ENCODE results near the gene GRIN2C. TPM values are rescaled to one million over a fixed set of nuclear protein-coding genes. Genes with fewer than 3 reads are reported as not detected.

Gene GRIN2C
- total RNA-seq, 1 donor from 2014 or later, result 0.57 TPM

DNA sequence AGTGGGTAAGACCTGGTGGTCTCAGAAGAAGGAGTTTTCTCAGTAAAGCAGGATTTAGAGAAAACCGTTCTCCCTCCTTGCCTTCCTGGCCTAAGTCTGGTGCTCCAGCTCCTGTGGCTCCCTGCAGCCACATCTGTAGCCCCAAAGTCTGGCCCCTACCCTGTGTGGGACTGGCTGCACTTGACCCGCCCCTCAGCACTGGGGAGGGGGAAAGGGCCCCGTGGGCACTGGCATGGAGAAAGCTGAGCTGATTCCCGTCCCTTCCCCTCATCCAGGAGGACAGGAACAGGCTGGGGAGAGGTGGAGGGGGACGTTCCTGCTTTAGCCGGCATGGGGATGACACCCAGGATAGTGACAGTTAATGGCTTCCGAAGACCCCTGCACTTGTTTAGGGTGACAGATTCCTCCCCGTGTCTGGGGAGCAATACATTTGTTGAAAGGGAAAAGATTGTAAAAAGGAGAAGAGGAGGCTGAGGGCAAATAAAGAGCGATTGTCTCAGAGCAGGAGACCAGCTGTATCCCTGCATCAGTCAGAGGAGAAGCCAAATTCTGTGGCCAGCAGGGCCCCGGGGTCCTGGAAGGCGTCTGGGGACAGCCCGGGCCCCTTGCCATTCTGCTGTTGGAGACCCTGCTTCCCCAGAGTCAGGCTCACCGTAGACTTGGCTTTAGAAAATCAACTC is 37.9 kb downstream of the GRIN2C start:
- TF ChIP-seq, protein P1, sequence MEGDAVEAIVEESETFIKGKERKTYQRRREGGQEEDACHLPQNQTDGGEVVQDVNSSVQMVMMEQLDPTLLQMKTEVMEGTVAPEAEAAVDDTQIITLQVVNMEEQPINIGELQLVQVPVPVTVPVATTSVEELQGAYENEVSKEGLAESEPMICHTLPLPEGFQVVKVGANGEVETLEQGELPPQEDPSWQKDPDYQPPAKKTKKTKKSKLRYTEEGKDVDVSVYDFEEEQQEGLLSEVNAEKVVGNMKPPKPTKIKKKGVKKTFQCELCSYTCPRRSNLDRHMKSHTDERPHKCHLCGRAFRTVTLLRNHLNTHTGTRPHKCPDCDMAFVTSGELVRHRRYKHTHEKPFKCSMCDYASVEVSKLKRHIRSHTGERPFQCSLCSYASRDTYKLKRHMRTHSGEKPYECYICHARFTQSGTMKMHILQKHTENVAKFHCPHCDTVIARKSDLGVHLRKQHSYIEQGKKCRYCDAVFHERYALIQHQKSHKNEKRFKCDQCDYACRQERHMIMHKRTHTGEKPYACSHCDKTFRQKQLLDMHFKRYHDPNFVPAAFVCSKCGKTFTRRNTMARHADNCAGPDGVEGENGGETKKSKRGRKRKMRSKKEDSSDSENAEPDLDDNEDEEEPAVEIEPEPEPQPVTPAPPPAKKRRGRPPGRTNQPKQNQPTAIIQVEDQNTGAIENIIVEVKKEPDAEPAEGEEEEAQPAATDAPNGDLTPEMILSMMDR (IDR thresholded peaks at IDR 0.05; ENCODE audit: unreplicated experiment), result no peak
- H3K4me3 Mint-ChIP-seq (ENCODE audit: low read depth), result no peak overlapping the region
- no peaks in the 10 kb centered on the region for H3K9me3 Mint-ChIP-seq (ENCODE audit: low read depth)
- no peaks in the 10 kb centered on the region for H3K36me3 Mint-ChIP-seq (ENCODE audit: insufficient read depth)
- no peaks in the 10 kb centered on the region for H3K27me3 Mint-ChIP-seq
- H3K4me1 Mint-ChIP-seq (ENCODE audit: low read depth), result no peaks in the 10 kb centered on the region
- no peak for DNase-seq (ENCODE audit: low spot score, unreplicated experiment)
- H3K27ac Mint-ChIP-seq, result no peak overlapping the region

DNA sequence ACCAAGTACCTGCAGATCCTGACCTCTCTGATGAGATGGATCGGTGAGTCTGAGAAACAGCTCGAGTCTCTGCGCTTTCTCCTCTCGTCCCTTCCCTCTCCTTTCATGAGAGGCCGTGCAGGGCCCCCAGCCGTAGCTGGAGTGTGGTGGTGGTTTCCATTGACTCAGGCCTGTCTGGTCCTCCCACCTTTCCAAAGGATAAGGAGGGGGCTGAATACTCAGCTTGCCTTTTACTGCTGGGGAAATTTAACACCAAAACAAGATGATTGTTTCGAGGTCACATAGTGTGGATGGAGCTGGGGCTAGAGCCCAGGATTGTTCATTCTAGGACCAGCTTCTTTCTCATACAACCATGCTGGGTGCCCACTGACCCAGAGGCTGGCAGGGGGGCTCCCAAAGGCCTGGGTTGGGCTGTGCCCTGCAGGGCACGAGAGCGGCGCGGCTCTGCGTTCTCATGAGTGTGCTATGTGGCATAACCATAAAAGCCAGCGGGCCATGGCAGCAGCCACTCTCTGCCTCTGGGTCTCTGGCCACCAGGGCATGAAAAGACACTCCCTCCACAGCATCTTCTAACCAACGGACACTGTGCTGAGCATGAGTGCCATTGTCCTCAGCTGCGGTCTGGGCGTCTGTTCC is 39.8 kb downstream of the GRIN2C start:
- H3K4me1 Mint-ChIP-seq (ENCODE audit: low read depth), result no peaks in the 10 kb centered on the region
- H3K36me3 Mint-ChIP-seq (ENCODE audit: insufficient read depth), result no peaks in the 10 kb centered on the region
- no peak overlapping the region for H3K4me3 Mint-ChIP-seq (ENCODE audit: low read depth)
- TF ChIP-seq, protein P1 (IDR thresholded peaks at IDR 0.05; ENCODE audit: unreplicated experiment), result no peak
- no peaks in the 10 kb centered on the region for H3K27me3 Mint-ChIP-seq
- no peaks in the 10 kb centered on the region for H3K9me3 Mint-ChIP-seq (ENCODE audit: low read depth)
- no peak for DNase-seq (ENCODE audit: low spot score, unreplicated experiment)
- no peak overlapping the region for H3K27ac Mint-ChIP-seq

DNA sequence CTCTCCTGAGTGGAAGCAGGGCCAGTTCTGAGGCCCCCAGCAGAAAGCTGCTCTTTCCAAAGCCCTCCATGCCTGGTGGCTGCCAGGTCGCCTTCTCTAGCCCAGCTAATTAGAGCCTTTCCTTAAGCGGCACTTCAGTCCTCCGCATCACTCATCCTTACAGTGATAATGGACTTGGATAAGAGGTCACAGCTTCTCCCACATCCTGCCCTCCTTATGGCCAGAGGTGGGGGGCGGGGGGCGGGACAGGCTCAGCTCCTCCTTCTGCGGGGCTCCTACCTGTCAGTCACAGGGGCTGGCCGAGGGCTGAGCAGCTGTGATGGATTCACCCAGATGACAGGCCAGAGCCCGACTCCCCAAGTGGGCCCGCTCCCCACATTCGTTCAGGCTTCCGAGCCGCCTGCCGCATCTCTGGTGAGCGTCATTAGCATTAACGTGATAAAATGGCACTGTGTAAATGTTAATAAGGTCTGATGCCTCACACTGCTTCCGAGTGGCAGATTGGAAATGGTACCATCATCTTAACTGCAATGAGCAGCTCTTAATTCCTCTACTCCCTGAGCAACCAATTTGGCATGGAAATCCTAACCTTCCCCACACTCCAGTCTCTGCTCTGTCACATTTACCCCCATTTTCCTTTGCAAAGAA is 41.3 kb downstream of the GRIN2C start:
- no peak overlapping the region for H3K27ac Mint-ChIP-seq

DNA sequence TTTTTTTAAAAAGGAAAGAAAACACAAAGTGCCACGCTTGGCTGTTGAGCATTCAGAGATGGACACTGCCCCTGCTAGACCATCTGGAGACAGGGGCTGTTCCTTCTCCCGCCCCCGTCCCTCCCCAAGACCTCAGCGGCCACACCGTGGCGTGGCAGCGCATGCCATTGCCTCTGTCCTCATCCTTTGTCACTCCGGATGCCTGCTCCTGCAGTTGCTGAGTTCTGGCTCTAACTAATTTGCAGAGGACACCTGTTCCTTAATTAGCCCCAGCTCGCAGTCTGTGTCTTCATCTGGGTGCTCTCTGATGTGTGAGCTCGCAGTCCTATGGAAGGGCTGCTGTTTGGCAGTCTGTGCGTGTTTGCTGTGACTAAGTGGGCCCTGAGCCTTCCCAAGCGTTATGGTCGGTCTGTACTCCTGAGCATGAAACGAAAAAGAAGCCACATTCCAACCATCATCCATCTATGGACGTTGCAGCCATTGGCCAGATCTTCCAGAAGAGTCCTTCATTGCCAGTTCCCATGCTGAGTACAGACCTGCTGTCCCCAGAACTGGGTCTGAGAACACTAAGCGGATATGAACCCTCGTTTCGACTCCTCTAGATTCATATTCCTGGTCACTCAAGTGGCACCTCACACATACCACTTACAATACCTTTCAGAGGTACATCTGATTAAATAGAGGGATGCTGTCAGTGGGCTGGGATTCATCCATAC is 42.6 kb downstream of the GRIN2C start:
- Mint-ChIP-seq H3K36me3 (ENCODE audit: insufficient read depth) (peaks cover 2% of the 10 kb centered on the region), H3K4me1 (ENCODE audit: low read depth) (no peaks in the 10 kb centered on the region), H3K9me3 (ENCODE audit: low read depth) (no peaks in the 10 kb centered on the region), H3K4me3 (ENCODE audit: low read depth) (no peak overlapping the region), H3K27me3 (no peaks in the 10 kb centered on the region), H3K27ac (no peak overlapping the region)
- DNase-seq (ENCODE audit: low spot score, unreplicated experiment), result no peak
- TF ChIP-seq, protein P1 (IDR thresholded peaks at IDR 0.05; ENCODE audit: unreplicated experiment), result no peak

More for the DNA sequence above, 41.3 kb downstream of the GRIN2C start:
- no peak overlapping the region for H3K4me3 Mint-ChIP-seq (ENCODE audit: low read depth)
- H3K4me1 Mint-ChIP-seq (ENCODE audit: low read depth), result no peaks in the 10 kb centered on the region
- no peaks in the 10 kb centered on the region for H3K9me3 Mint-ChIP-seq (ENCODE audit: low read depth)
- DNase-seq (ENCODE audit: low spot score, unreplicated experiment), result no peak
- TF ChIP-seq, protein P1 (IDR thresholded peaks at IDR 0.05; ENCODE audit: unreplicated experiment), result no peak
- H3K36me3 Mint-ChIP-seq (ENCODE audit: insufficient read depth), result peaks cover 2% of the 10 kb centered on the region
- H3K27me3 Mint-ChIP-seq, result no peaks in the 10 kb centered on the region

All from progenitor cell of endocrine pancreas (in vitro differentiated cells).